WTC11 (cell line): ENCODE results near the gene KRT8. TPM values are rescaled to one million over a fixed set of nuclear protein-coding genes. Genes with fewer than 3 reads are reported as not detected.

Source experiments
- ATAC-seq: fragments of 200-7000 bp; cut with Tn5 transposase; 2 replicates; pipeline ENCODE4 v1.10.0; 2021; ENCODE audit warnings: mild to moderate bottlenecking, moderate library complexity
- CTCF ChIA-PET: fragments of 300-600 bp; sonication (Branson Sonifier 250); formaldehyde crosslinking; loops from one replicate; lab custom pipeline; 2021; ENCODE audit warnings: antibody characterized with exemption; lab: Charles Lee
- POLR2A ChIA-PET: fragments of 350-600 bp; sonication (Branson Sonifier 250); formaldehyde crosslinking; loops from one replicate; lab custom pipeline; 2021; ENCODE audit warnings: antibody characterized with exemption; lab: Charles Lee
- DNase-seq: peaks from one replicate; pipeline ENCODE4 v3.0.0; 2021; ENCODE audit warnings: low spot score
- H3K27ac Mint-ChIP-seq: 2 replicates; pipeline ENCODE4 v1.8.0; 2021; ENCODE audit warnings: mixed read lengths
- H3K27me3 Mint-ChIP-seq: 2 replicates; pipeline ENCODE4 v1.8.0; 2021; ENCODE audit warnings: low read depth, mild to moderate bottlenecking, moderate library complexity, mixed read lengths
- H3K36me3 Mint-ChIP-seq: 2 replicates; pipeline ENCODE4 v1.8.0; 2021; ENCODE audit warnings: mixed read lengths
- H3K4me1 Mint-ChIP-seq: 2 replicates; pipeline ENCODE4 v1.8.0; 2022; ENCODE audit warnings: mixed read lengths
- H3K4me3 Mint-ChIP-seq: 2 replicates; pipeline ENCODE4 v1.8.0; 2021; ENCODE audit warnings: mild to moderate bottlenecking, moderate library complexity, mixed read lengths
- H3K9me3 Mint-ChIP-seq: 2 replicates; pipeline ENCODE4 v1.8.0; 2021; ENCODE audit warnings: mixed read lengths
- ATF1 ChIP-seq: sonication (generic); formaldehyde crosslinking; IDR thresholded peaks from 2 replicates; pipeline ENCODE4 v1.8.1; 2023; ENCODE audit warnings: mild to moderate bottlenecking, moderate library complexity, missing genetic modification reagents
- CBFB ChIP-seq: sonication (generic); formaldehyde crosslinking; IDR thresholded peaks from 2 replicates; pipeline ENCODE4 v1.8.1; 2022; ENCODE audit warnings: mild to moderate bottlenecking, low read depth, missing genetic modification reagents
- ELF4 ChIP-seq: sonication (generic); formaldehyde crosslinking; IDR thresholded peaks from 2 replicates; pipeline ENCODE4 v1.8.1; 2022; ENCODE audit warnings: low read depth, mild to moderate bottlenecking, moderate library complexity, missing genetic modification reagents
- ESRRA ChIP-seq: sonication (generic); formaldehyde crosslinking; IDR thresholded peaks from 2 replicates; pipeline ENCODE4 v1.8.1; 2022; ENCODE audit warnings: mild to moderate bottlenecking, missing genetic modification reagents, borderline replicate concordance
- FOXJ3 ChIP-seq: sonication (generic); formaldehyde crosslinking; IDR thresholded peaks from 2 replicates; pipeline ENCODE4 v1.9.0; 2021; ENCODE audit warnings: missing genetic modification reagents, mild to moderate bottlenecking, borderline replicate concordance
- JAZF1 ChIP-seq: fragments of 250-450 bp; sonication (Bioruptor Pico); IDR thresholded peaks from 2 replicates; pipeline ENCODE4 v1.9.0; 2021; ENCODE audit warnings: moderate library complexity, mild to moderate bottlenecking, inconsistent platforms
- JUN ChIP-seq: sonication (generic); formaldehyde crosslinking; IDR thresholded peaks from 2 replicates; pipeline ENCODE4 v1.8.0; 2023; ENCODE audit warnings: mild to moderate bottlenecking, missing genetic modification reagents
- MYBL2 ChIP-seq: sonication (generic); formaldehyde crosslinking; IDR thresholded peaks from 2 replicates; pipeline ENCODE4 v1.8.1; 2023; ENCODE audit warnings: mild to moderate bottlenecking, moderate library complexity, missing genetic modification reagents
- NFATC4 ChIP-seq: fragments of 250-450 bp; sonication (Bioruptor Pico); IDR thresholded peaks from 2 replicates; pipeline ENCODE4 v1.9.0; 2021; ENCODE audit warnings: mild to moderate bottlenecking
- NR2C2 ChIP-seq: sonication (generic); formaldehyde crosslinking; IDR thresholded peaks from 2 replicates; pipeline ENCODE4 v1.8.0; 2022; ENCODE audit warnings: mild to moderate bottlenecking, missing genetic modification reagents
- NR3C1 ChIP-seq: sonication (generic); formaldehyde crosslinking; conservative IDR thresholded peaks from 2 replicates; pipeline ENCODE4 v1.8.1; 2023; ENCODE audit warnings: low read depth, mild to moderate bottlenecking, missing genetic modification reagents
- OVOL2 ChIP-seq: fragments of 250-450 bp; sonication (Bioruptor Pico); IDR thresholded peaks from 2 replicates; pipeline ENCODE4 v1.9.0; 2021; ENCODE audit warnings: mild to moderate bottlenecking, borderline replicate concordance
- SMAD3 ChIP-seq: sonication (generic); formaldehyde crosslinking; IDR thresholded peaks from 2 replicates; pipeline ENCODE4 v1.8.0; 2022; ENCODE audit warnings: missing genetic modification reagents, mild to moderate bottlenecking, borderline replicate concordance
- SMAD4 ChIP-seq: sonication (generic); formaldehyde crosslinking; IDR thresholded peaks from 2 replicates; pipeline ENCODE4 v1.8.0; 2022; ENCODE audit warnings: mild to moderate bottlenecking, missing genetic modification reagents
- SOX15 ChIP-seq: fragments of 250-450 bp; sonication (Bioruptor Pico); IDR thresholded peaks from 2 replicates; pipeline ENCODE4 v1.9.0; 2021; ENCODE audit warnings: mild to moderate bottlenecking
- SP1 ChIP-seq: sonication (generic); formaldehyde crosslinking; conservative IDR thresholded peaks from 2 replicates; pipeline ENCODE4 v1.8.1; 2022; ENCODE audit warnings: missing genetic modification reagents
- TCF7 ChIP-seq: sonication (generic); formaldehyde crosslinking; IDR thresholded peaks from 2 replicates; pipeline ENCODE4 v1.8.0; 2022; ENCODE audit warnings: mild to moderate bottlenecking, low read depth, missing genetic modification reagents, moderate library complexity
- ZNF423 ChIP-seq: fragments of 250-450 bp; sonication (Bioruptor Pico); IDR thresholded peaks from 2 replicates; pipeline ENCODE4 v2.1.2; 2022; ENCODE audit warnings: mild to moderate bottlenecking, moderate library complexity
- total RNA-seq: library from RNA; stranded (reverse); gene quantifications from 3 replicates; pipeline ENCODE4 v1.2.3, GENCODE V29; 2021
- TF ChIP-seq, protein P1 (sequence below): sonication (generic); formaldehyde crosslinking; IDR thresholded peaks from 2 replicates; pipeline ENCODE4 v1.8.0; 2023; ENCODE audit warnings: missing genetic modification reagents
- TF ChIP-seq, protein P2 (sequence below): sonication (generic); formaldehyde crosslinking; IDR thresholded peaks from 2 replicates; pipeline ENCODE4 v1.8.1; 2023; ENCODE audit warnings: mild to moderate bottlenecking, missing genetic modification reagents, moderate library complexity
- TF ChIP-seq, protein P3 (sequence below): sonication (generic); formaldehyde crosslinking; IDR thresholded peaks from 2 replicates; pipeline ENCODE4 v1.8.1; 2023; ENCODE audit warnings: mild to moderate bottlenecking, missing genetic modification reagents
- TF ChIP-seq, protein P4 (sequence below): sonication (generic); formaldehyde crosslinking; IDR thresholded peaks from 2 replicates; pipeline ENCODE4 v1.8.1; 2022; ENCODE audit warnings: mild to moderate bottlenecking, moderate library complexity, missing genetic modification reagents
- TF ChIP-seq, protein P5 (sequence below): sonication (generic); formaldehyde crosslinking; IDR thresholded peaks from 2 replicates; pipeline ENCODE4 v1.8.0; 2022; ENCODE audit warnings: mild to moderate bottlenecking, missing genetic modification reagents
- TF ChIP-seq, protein P6 (sequence below): sonication (generic); formaldehyde crosslinking; IDR thresholded peaks from 2 replicates; pipeline ENCODE4 v1.8.0; 2023; ENCODE audit warnings: mild to moderate bottlenecking, missing genetic modification reagents
- TF ChIP-seq, protein P7 (sequence below): fragments of 250-450 bp; sonication (Bioruptor Pico); conservative IDR thresholded peaks from 2 replicates; pipeline ENCODE4 v1.9.0; 2021; ENCODE audit warnings: mild to moderate bottlenecking

Gene KRT8
- total RNA-seq, 1 experiment from 2014 or later = 477 TPM

DNA sequence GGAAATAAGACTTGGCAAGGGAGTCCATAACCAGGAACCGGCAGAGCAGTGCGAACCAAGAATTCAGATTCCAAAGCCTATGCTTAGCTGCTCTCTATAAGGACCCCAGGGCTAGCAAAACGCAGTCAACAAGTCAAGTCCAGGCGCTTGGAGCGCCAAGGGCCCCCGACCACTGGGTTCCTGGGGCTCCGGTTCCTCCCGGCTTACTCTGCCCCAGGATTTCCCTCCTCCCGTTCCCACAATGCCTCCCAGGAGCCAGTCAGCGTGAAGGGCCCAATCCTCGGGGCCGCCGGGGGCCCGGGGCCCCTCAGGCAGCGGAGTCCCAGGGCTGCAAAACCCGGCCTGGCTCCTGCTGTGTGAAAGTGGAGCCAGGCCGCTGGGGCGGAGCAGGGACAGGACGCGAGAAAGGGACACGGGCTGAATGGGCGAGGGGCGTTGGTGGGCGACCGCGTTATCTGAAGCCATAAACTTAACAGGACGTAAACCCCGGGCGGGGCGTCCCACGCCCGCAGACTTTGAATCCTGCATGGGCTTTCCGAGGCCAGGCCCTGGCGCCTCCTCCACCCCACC is 1.5 kb downstream of the KRT8 start (continued):
- TF ChIP-seq ZNF423 (CRISPR knock-in tag) (0 out of 2 replicates have a peak, but pooled peaks have one; percentile 17), ESRRA (CRISPR knock-in tag) (no peak), SOX15 (no peak), NR2C2 (no peak), CBFB (no peak), JUN (CRISPR knock-in tag) (no peak), SP1 (CRISPR knock-in tag) (peak; percentile 55; the same call in 1 of the 2 replicates), ELF4 (no peak), FOXJ3 (CRISPR knock-in tag) (no peak)
- TF ChIP-seq, protein P1, sequence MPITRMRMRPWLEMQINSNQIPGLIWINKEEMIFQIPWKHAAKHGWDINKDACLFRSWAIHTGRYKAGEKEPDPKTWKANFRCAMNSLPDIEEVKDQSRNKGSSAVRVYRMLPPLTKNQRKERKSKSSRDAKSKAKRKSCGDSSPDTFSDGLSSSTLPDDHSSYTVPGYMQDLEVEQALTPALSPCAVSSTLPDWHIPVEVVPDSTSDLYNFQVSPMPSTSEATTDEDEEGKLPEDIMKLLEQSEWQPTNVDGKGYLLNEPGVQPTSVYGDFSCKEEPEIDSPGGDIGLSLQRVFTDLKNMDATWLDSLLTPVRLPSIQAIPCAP (CRISPR knock-in tag) = no peak
- TF ChIP-seq, protein P2, sequence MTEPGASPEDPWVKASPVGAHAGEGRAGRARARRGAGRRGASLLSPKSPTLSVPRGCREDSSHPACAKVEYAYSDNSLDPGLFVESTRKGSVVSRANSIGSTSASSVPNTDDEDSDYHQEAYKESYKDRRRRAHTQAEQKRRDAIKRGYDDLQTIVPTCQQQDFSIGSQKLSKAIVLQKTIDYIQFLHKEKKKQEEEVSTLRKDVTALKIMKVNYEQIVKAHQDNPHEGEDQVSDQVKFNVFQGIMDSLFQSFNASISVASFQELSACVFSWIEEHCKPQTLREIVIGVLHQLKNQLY (CRISPR knock-in tag) = no peak

DNA sequence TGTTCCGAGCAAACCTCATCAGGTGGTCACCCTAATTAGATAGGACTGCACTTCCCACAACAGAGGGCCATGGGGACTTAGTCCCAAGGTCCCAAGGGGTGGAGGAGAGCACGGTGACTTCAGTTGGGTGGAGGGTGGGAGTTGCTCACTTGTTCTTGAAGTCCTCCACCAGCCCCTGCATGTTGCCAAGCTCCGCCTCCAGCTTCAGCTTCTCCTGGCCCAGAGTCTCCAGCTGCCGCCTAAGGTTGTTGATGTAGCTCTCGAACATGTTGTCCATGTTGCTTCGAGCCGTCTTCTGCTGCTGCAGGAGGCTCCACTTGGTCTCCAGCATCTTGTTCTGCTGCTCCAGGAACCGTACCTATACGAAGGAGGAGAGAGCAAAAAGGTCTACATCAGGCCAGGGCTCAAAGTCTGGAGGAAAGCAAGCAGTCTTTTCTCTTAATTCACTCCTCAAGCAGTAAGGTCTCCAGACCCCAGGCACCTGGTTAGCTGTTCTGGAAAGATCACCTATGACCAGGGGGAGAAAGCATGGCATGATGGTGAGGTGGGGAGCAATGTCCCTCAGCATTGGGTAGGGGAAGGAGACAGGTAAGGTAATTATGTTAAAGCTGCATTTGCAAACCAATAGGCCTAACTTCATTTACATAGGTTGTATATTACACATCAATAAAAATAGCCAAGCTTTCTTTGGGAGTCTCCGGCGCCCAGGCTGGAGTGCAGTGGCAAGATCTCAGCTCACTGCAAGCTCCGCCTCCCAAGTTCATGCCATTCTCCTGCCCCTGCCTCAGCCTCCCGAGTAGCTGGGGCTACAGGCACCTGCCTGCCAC is 2.9 kb downstream of the KRT8 start:
- TF ChIP-seq, protein P3, sequence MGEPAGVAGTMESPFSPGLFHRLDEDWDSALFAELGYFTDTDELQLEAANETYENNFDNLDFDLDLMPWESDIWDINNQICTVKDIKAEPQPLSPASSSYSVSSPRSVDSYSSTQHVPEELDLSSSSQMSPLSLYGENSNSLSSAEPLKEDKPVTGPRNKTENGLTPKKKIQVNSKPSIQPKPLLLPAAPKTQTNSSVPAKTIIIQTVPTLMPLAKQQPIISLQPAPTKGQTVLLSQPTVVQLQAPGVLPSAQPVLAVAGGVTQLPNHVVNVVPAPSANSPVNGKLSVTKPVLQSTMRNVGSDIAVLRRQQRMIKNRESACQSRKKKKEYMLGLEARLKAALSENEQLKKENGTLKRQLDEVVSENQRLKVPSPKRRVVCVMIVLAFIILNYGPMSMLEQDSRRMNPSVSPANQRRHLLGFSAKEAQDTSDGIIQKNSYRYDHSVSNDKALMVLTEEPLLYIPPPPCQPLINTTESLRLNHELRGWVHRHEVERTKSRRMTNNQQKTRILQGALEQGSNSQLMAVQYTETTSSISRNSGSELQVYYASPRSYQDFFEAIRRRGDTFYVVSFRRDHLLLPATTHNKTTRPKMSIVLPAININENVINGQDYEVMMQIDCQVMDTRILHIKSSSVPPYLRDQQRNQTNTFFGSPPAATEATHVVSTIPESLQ (CRISPR knock-in tag) = no peak
- TF ChIP-seq SOX15 (no peak), TCF7 (CRISPR knock-in tag) (no peak), NR3C1 (no peak), OVOL2 (CRISPR knock-in tag) (no peak), ATF1 (CRISPR knock-in tag) (no peak), SMAD4 (CRISPR knock-in tag) (no peak), NFATC4 (CRISPR knock-in tag) (no peak), JAZF1 (no peak), SMAD3 (no peak), MYBL2 (CRISPR knock-in tag) (no peak)
- TF ChIP-seq, protein P4, sequence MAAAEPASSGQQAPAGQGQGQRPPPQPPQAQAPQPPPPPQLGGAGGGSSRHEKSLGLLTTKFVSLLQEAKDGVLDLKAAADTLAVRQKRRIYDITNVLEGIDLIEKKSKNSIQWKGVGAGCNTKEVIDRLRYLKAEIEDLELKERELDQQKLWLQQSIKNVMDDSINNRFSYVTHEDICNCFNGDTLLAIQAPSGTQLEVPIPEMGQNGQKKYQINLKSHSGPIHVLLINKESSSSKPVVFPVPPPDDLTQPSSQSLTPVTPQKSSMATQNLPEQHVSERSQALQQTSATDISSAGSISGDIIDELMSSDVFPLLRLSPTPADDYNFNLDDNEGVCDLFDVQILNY (CRISPR knock-in tag) = no peak
- TF ChIP-seq, protein P5, sequence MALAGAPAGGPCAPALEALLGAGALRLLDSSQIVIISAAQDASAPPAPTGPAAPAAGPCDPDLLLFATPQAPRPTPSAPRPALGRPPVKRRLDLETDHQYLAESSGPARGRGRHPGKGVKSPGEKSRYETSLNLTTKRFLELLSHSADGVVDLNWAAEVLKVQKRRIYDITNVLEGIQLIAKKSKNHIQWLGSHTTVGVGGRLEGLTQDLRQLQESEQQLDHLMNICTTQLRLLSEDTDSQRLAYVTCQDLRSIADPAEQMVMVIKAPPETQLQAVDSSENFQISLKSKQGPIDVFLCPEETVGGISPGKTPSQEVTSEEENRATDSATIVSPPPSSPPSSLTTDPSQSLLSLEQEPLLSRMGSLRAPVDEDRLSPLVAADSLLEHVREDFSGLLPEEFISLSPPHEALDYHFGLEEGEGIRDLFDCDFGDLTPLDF (CRISPR knock-in tag) = no peak
- TF ChIP-seq, protein P6, sequence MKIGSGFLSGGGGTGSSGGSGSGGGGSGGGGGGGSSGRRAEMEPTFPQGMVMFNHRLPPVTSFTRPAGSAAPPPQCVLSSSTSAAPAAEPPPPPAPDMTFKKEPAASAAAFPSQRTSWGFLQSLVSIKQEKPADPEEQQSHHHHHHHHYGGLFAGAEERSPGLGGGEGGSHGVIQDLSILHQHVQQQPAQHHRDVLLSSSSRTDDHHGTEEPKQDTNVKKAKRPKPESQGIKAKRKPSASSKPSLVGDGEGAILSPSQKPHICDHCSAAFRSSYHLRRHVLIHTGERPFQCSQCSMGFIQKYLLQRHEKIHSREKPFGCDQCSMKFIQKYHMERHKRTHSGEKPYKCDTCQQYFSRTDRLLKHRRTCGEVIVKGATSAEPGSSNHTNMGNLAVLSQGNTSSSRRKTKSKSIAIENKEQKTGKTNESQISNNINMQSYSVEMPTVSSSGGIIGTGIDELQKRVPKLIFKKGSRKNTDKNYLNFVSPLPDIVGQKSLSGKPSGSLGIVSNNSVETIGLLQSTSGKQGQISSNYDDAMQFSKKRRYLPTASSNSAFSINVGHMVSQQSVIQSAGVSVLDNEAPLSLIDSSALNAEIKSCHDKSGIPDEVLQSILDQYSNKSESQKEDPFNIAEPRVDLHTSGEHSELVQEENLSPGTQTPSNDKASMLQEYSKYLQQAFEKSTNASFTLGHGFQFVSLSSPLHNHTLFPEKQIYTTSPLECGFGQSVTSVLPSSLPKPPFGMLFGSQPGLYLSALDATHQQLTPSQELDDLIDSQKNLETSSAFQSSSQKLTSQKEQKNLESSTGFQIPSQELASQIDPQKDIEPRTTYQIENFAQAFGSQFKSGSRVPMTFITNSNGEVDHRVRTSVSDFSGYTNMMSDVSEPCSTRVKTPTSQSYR (CRISPR knock-in tag) = no peak
- TF ChIP-seq, protein P7, sequence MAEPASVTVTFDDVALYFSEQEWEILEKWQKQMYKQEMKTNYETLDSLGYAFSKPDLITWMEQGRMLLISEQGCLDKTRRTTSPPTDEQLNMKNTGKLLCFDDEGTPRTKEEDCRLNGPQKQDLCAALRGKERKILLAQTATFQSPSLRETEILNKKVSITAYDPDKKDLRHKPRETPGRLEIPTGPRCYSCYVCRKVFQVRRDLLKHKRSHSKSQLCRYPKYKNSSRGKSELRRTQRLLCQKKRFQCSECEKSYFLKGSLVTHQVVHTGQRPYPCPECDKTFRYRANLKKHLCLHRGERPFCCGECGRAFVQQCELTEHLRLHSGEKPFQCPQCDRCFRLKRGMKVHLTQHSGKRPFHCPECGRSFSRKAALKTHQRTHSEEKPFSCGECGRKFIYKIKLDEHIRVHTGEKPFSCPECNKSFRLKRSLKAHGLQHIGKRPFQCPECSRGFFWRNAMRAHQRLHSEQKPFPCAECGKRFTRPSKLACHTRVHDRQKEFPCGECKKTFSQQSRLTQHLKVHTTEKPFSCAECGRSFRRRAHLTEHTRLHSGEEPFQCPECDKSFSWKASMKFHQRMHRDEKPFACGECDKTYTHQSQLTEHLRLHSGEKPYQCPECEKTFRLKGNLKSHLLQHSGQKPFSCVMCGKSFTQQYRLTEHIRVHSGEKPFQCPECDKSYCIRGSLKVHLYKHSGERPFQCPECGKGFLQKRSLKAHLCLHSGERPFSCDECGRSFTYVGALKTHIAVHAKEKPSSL (CRISPR knock-in tag) = no peak
- TF ChIP-seq, all 79 proteins: peak for 0
- ATAC-seq = no peak
- peaks cover 52% of the 10 kb centered on the region for H3K36me3 Mint-ChIP-seq
- ChIA-PET POLR2A (interaction anchor here (4.6 kb wide), 1 partner anchor 48 kb away, joined by 44 read pairs; the partner anchor contains the start of gene KRT18), CTCF (interaction anchor here (1.1 to 6.2 kb wide), 4 partner anchors 17 to 79 kb away, joined by 3 to 75 read pairs (median 26); no protein-coding TSS in a partner anchor)
- DNase-seq = no peak
- H3K27me3 Mint-ChIP-seq = no peaks in the 10 kb centered on the region
- peaks cover 29% of the 10 kb centered on the region for H3K4me1 Mint-ChIP-seq
- H3K27ac Mint-ChIP-seq = peak overlapping the region; percentile 63; the same call in 1 of the 2 replicates
- no peaks in the 10 kb centered on the region for H3K9me3 Mint-ChIP-seq
- peak overlapping the region; percentile 53 for H3K4me3 Mint-ChIP-seq
